Astrocyte (in vitro differentiated cells and primary cell): Measurements from ENCODE around the gene POLR2J2. TPM values are rescaled to one million over a fixed set of nuclear protein-coding genes. Genes with fewer than 3 reads are reported as not detected.
"Not testable (repeated sequence)": the region's sequence is repeated elsewhere in the genome, so short reads cannot be mapped to it uniquely, and the experiment has no call there.

ENCODE experiments used
- DNase-seq: peaks from one replicate; pipeline ENCODE4 v3.0.0-alpha.2; 2010; ENCODE audit warnings: low read depth
- FAIRE-seq: peaks from 2 replicates; lab custom pipeline; 2011; peaks lifted over from hg19 to GRCh38; lab: Jason Lieb, UNC
- H2AFZ ChIP-seq: 2 replicates; pipeline ENCODE4 v1.6.0; 2012; ENCODE audit warnings: low read depth, low read length, inconsistent platforms
- H3K27ac ChIP-seq: 2 replicates; pipeline ENCODE4 v1.5.1; 2011; ENCODE audit warnings: low read depth, low read length, inconsistent platforms
- H3K27me3 ChIP-seq: 2 replicates; pipeline ENCODE4 v1.6.0; 2011; ENCODE audit warnings: low read length, inconsistent platforms; ENCODE audit not compliant: insufficient read depth
- H3K36me3 ChIP-seq: 2 replicates; pipeline ENCODE4 v1.5.1; 2011; ENCODE audit warnings: low read length, inconsistent platforms; ENCODE audit not compliant: insufficient read depth
- H3K4me1 ChIP-seq: 2 replicates; pipeline ENCODE4 v1.5.1; 2011; ENCODE audit warnings: low read length, inconsistent platforms; ENCODE audit not compliant: insufficient read depth
- H3K4me2 ChIP-seq: 2 replicates; pipeline ENCODE4 v1.6.0; 2012; ENCODE audit warnings: low read length, inconsistent platforms
- H3K4me3 ChIP-seq: 2 replicates; pipeline ENCODE4 v1.5.1; 2011; ENCODE audit warnings: low read depth, mild to moderate bottlenecking, low read length, inconsistent platforms; ENCODE audit not compliant: insufficient read depth
- H3K79me2 ChIP-seq: 2 replicates; pipeline ENCODE4 v1.6.0; 2012; ENCODE audit warnings: mild to moderate bottlenecking, low read length, inconsistent platforms; ENCODE audit not compliant: insufficient read depth
- H3K9ac ChIP-seq: 2 replicates; pipeline ENCODE4 v1.6.0; 2012; ENCODE audit warnings: mild to moderate bottlenecking, low read length, inconsistent platforms
- H3K9me3 ChIP-seq: 2 replicates; pipeline ENCODE4 v1.5.1; 2012; ENCODE audit warnings: low read depth, mild to moderate bottlenecking, low read length, inconsistent platforms; ENCODE audit not compliant: insufficient read depth
- H4K20me1 ChIP-seq: 2 replicates; pipeline ENCODE4 v1.6.0; 2012; ENCODE audit warnings: low read length, inconsistent platforms; ENCODE audit not compliant: insufficient read depth
- H3K27ac Mint-ChIP-seq: one replicate; pipeline ENCODE4 v1.8.0; 2021; ENCODE audit warnings: mild to moderate bottlenecking, mixed read lengths; ENCODE audit not compliant: unreplicated experiment
- H3K27me3 Mint-ChIP-seq: one replicate; pipeline ENCODE4 v1.8.0; 2021; ENCODE audit warnings: low read depth, mixed read lengths; ENCODE audit not compliant: unreplicated experiment
- H3K36me3 Mint-ChIP-seq: one replicate; pipeline ENCODE4 v1.8.0; 2021; ENCODE audit warnings: low read depth, mixed read lengths; ENCODE audit not compliant: unreplicated experiment
- H3K4me1 Mint-ChIP-seq: one replicate; pipeline ENCODE4 v1.8.0; 2021; ENCODE audit warnings: low read depth, mixed read lengths; ENCODE audit not compliant: unreplicated experiment
- H3K4me3 Mint-ChIP-seq: one replicate; pipeline ENCODE4 v1.8.0; 2021; ENCODE audit warnings: mild to moderate bottlenecking, moderate library complexity, mixed read lengths; ENCODE audit not compliant: unreplicated experiment
- H3K9me3 Mint-ChIP-seq: one replicate; pipeline ENCODE4 v1.8.0; 2021; ENCODE audit warnings: mild to moderate bottlenecking, mixed read lengths; ENCODE audit not compliant: unreplicated experiment
- total RNA-seq: library from RNA; stranded (reverse); gene quantifications from 2 replicates; pipeline ENCODE4 v1.2.1, GENCODE V29; 2021

POLR2J2 gene
- total RNA-seq, 1 donor from 2014 or later = 3.6 TPM

GRCh38 chr7:102713011-102713690, 41.7 kb upstream of the POLR2J2 start:
- H4K20me1 ChIP-seq, H2AFZ ChIP-seq, H3K9me3 ChIP-seq, H3K4me3 Mint-ChIP-seq, H3K9me3 Mint-ChIP-seq, H3K4me1 ChIP-seq, H3K27me3 Mint-ChIP-seq, H3K36me3 ChIP-seq, H3K79me2 ChIP-seq, H3K27me3 ChIP-seq, H3K4me1 Mint-ChIP-seq, H3K4me3 ChIP-seq, FAIRE-seq, H3K36me3 Mint-ChIP-seq, H3K27ac ChIP-seq, H3K27ac Mint-ChIP-seq, H3K9ac ChIP-seq: not testable (repeated sequence)
- peak overlapping the region; percentile 39 for H3K4me2 ChIP-seq
- DNase-seq = peak; percentile 10

- not testable (repeated sequence) for H3K36me3 Mint-ChIP-seq, H3K27me3 Mint-ChIP-seq, H3K9me3 Mint-ChIP-seq, H3K4me2 ChIP-seq, H3K4me1 Mint-ChIP-seq, H4K20me1 ChIP-seq, H3K9me3 ChIP-seq, H3K9ac ChIP-seq, FAIRE-seq, H3K36me3 ChIP-seq, H3K4me3 ChIP-seq, H2AFZ ChIP-seq, H3K27me3 ChIP-seq, H3K27ac Mint-ChIP-seq, H3K4me1 ChIP-seq, DNase-seq, H3K79me2 ChIP-seq, H3K27ac ChIP-seq, H3K4me3 Mint-ChIP-seq
Observed at GRCh38 chr7:102698962-102699750, 27.7 kb upstream of the POLR2J2 start.

- not testable (repeated sequence) for H3K36me3 ChIP-seq, H3K9me3 Mint-ChIP-seq, H3K79me2 ChIP-seq, H4K20me1 ChIP-seq, H3K4me1 Mint-ChIP-seq, H3K27me3 ChIP-seq, H3K4me3 ChIP-seq, H3K36me3 Mint-ChIP-seq, FAIRE-seq, H2AFZ ChIP-seq, H3K4me2 ChIP-seq, H3K27ac ChIP-seq, H3K9ac ChIP-seq, H3K4me1 ChIP-seq, DNase-seq, H3K4me3 Mint-ChIP-seq, H3K27ac Mint-ChIP-seq, H3K9me3 ChIP-seq, H3K27me3 Mint-ChIP-seq
Observed at GRCh38 chr7:102697642-102698512, 26.4 kb upstream of the POLR2J2 start.

- H3K9ac ChIP-seq, H3K4me3 Mint-ChIP-seq, H3K4me1 ChIP-seq, H3K4me2 ChIP-seq, H3K79me2 ChIP-seq, H3K27me3 Mint-ChIP-seq, H3K27ac Mint-ChIP-seq, FAIRE-seq, H3K36me3 ChIP-seq, H3K27ac ChIP-seq, H3K36me3 Mint-ChIP-seq, H3K4me3 ChIP-seq, H3K9me3 ChIP-seq, H3K4me1 Mint-ChIP-seq, H4K20me1 ChIP-seq, H2AFZ ChIP-seq, H3K9me3 Mint-ChIP-seq, H3K27me3 ChIP-seq, DNase-seq: not testable (repeated sequence)
Observed at GRCh38 chr7:102696009-102696408, 24.5 kb upstream of the POLR2J2 start.

- not testable (repeated sequence) for H3K4me3 Mint-ChIP-seq, H3K79me2 ChIP-seq, FAIRE-seq, H3K27me3 Mint-ChIP-seq, DNase-seq, H3K27ac ChIP-seq, H3K27me3 ChIP-seq, H3K4me1 ChIP-seq, H2AFZ ChIP-seq, H3K9ac ChIP-seq, H3K36me3 ChIP-seq, H3K9me3 Mint-ChIP-seq, H3K4me2 ChIP-seq, H3K4me3 ChIP-seq, H3K4me1 Mint-ChIP-seq, H4K20me1 ChIP-seq, H3K9me3 ChIP-seq, H3K36me3 Mint-ChIP-seq, H3K27ac Mint-ChIP-seq
Observed at GRCh38 chr7:102695033-102695552, 23.6 kb upstream of the POLR2J2 start.
